H9 (cell line): Measurements from ENCODE around the gene GSC2. TPM values are rescaled to one million over a fixed set of nuclear protein-coding genes. Genes with fewer than 3 reads are reported as not detected.

Experiments used
- DNase-seq: peaks from one replicate; pipeline ENCODE4 v3.0.0-alpha.2; 2017
- H2AFZ ChIP-seq: one replicate; pipeline ENCODE4 v1.6.1; 2013; ENCODE audit warnings: mild to moderate bottlenecking, low read length, control low read depth, moderate library complexity
- H2AK5ac ChIP-seq: 2 replicates; pipeline ENCODE4 v1.6.1; 2013; ENCODE audit warnings: low read length, control low read depth, mixed read lengths; ENCODE audit not compliant: insufficient read length
- H2BK120ac ChIP-seq: one replicate; pipeline ENCODE4 v1.6.1; 2013; ENCODE audit warnings: low read depth, mild to moderate bottlenecking, low read length, control low read depth, inconsistent platforms; ENCODE audit not compliant: poor library complexity, severe bottlenecking
- H2BK12ac ChIP-seq: 2 replicates; pipeline ENCODE4 v1.6.1; 2013; ENCODE audit warnings: low read length, control low read depth, mixed read lengths, low read depth; ENCODE audit not compliant: insufficient read length
- H2BK15ac ChIP-seq: 2 replicates; pipeline ENCODE4 v1.6.1; 2013; ENCODE audit warnings: low read depth, low read length, control low read depth
- H2BK20ac ChIP-seq: one replicate; pipeline ENCODE4 v1.6.1; 2013; ENCODE audit warnings: low read depth, mild to moderate bottlenecking, low read length, control low read depth, inconsistent platforms; ENCODE audit not compliant: poor library complexity, severe bottlenecking
- H2BK5ac ChIP-seq: 2 replicates; pipeline ENCODE4 v1.6.1; 2013; ENCODE audit warnings: low read length, control low read depth, mixed read lengths; ENCODE audit not compliant: insufficient read length
- H3K14ac ChIP-seq: 2 replicates; pipeline ENCODE4 v1.6.1; 2013; ENCODE audit warnings: low read length, control low read depth; ENCODE audit not compliant: insufficient read depth
- H3K18ac ChIP-seq: 2 replicates; pipeline ENCODE4 v1.6.1; 2013; ENCODE audit warnings: low read depth, mild to moderate bottlenecking, mixed read lengths, low read length, control low read depth; ENCODE audit not compliant: insufficient read length
- H3K23ac ChIP-seq: 2 replicates; pipeline ENCODE4 v1.6.1; 2013; ENCODE audit warnings: low read length, control low read depth, mixed read lengths, low read depth; ENCODE audit not compliant: insufficient read length
- H3K23me2 ChIP-seq: 2 replicates; pipeline ENCODE4 v1.6.1; 2013; ENCODE audit warnings: low read depth, mild to moderate bottlenecking, mixed read lengths, low read length, control low read depth; ENCODE audit not compliant: insufficient read length, poor library complexity, severe bottlenecking
- H3K27ac ChIP-seq: 2 replicates; pipeline ENCODE4 v1.5.1; 2013; ENCODE audit warnings: low read length, control low read depth, mixed read lengths, low read depth; ENCODE audit not compliant: insufficient read length
- H3K27me3 ChIP-seq: 2 replicates; pipeline ENCODE4 v1.6.1; 2013; ENCODE audit warnings: low read length, control low read depth, inconsistent platforms; ENCODE audit not compliant: insufficient read depth
- H3K4ac ChIP-seq: 2 replicates; pipeline ENCODE4 v1.6.1; 2013; ENCODE audit warnings: low read depth, mild to moderate bottlenecking, control low read depth, inconsistent platforms, low read length, moderate library complexity
- H3K4me1 ChIP-seq: 2 replicates; pipeline ENCODE4 v1.6.1; 2013; ENCODE audit warnings: low read length, control low read depth, inconsistent platforms; ENCODE audit not compliant: insufficient read depth
- H3K4me2 ChIP-seq: 2 replicates; pipeline ENCODE4 v1.6.1; 2013; ENCODE audit warnings: low read length, control low read depth, mixed read lengths; ENCODE audit not compliant: insufficient read length, insufficient read depth
- H3K56ac ChIP-seq: 2 replicates; pipeline ENCODE4 v1.6.1; 2013; ENCODE audit warnings: low read depth, mild to moderate bottlenecking, mixed read lengths, low read length, control low read depth; ENCODE audit not compliant: insufficient read length
- H3K79me1 ChIP-seq: 2 replicates; pipeline ENCODE4 v1.6.1; 2013; ENCODE audit warnings: low read depth, mild to moderate bottlenecking, moderate library complexity, low read length, control low read depth, inconsistent platforms; ENCODE audit not compliant: insufficient read depth, poor library complexity, severe bottlenecking
- H3K79me2 ChIP-seq: 2 replicates; pipeline ENCODE4 v1.6.1; 2013; ENCODE audit warnings: low read length, control low read depth, inconsistent platforms; ENCODE audit not compliant: insufficient read depth
- H3K9ac ChIP-seq: 2 replicates; pipeline ENCODE4 v1.6.1; 2013; ENCODE audit warnings: low read length, control low read depth, mixed read lengths; ENCODE audit not compliant: insufficient read length; ENCODE audit errors: extremely low read depth
- H3K9me3 ChIP-seq: one replicate; pipeline ENCODE4 v1.6.1; 2013; ENCODE audit warnings: low read depth, low read length, inconsistent platforms; ENCODE audit not compliant: control insufficient read depth
- H3T11ph ChIP-seq: one replicate; pipeline ENCODE4 v1.6.1; 2013; ENCODE audit warnings: mild to moderate bottlenecking, low read length, control low read depth, inconsistent platforms
- H4K20me1 ChIP-seq: one replicate; pipeline ENCODE4 v1.6.1; 2013; ENCODE audit not compliant: control insufficient read depth, insufficient read length, insufficient read depth
- H4K5ac ChIP-seq: 2 replicates; pipeline ENCODE4 v1.6.1; 2013; ENCODE audit warnings: low read depth, mild to moderate bottlenecking, mixed read lengths, low read length, control low read depth; ENCODE audit not compliant: insufficient read length
- H4K8ac ChIP-seq: replicated peaks from 2 replicates; pipeline ENCODE4 v1.6.1; 2013; ENCODE audit warnings: low read length, control low read depth, mixed read lengths, low read depth; ENCODE audit not compliant: insufficient read length
- H4K91ac ChIP-seq: 2 replicates; pipeline ENCODE4 v1.6.1; 2013; ENCODE audit warnings: low read depth, mild to moderate bottlenecking, moderate library complexity, mixed read lengths, low read length, control low read depth; ENCODE audit not compliant: insufficient read length
- H3K27ac Mint-ChIP-seq, 3 experiments: 2 replicates in 2 of 3; 3 replicates in 1 of 3; pipeline ENCODE4 v1.8.0; 2020 to 2021; ENCODE audit warnings: mixed read lengths in 3 of 3, mild to moderate bottlenecking in 1 of 3, moderate library complexity in 1 of 3
- H3K27me3 Mint-ChIP-seq: 2 replicates; pipeline ENCODE4 v1.8.0; 2021; ENCODE audit warnings: low read depth, mild to moderate bottlenecking, moderate library complexity, mixed read lengths
- H3K36me3 Mint-ChIP-seq, 3 experiments: 2 replicates in 2 of 3; 3 replicates in 1 of 3; pipeline ENCODE4 v1.8.0; 2020 to 2021; ENCODE audit warnings: low read depth in 3 of 3, mixed read lengths in 3 of 3; ENCODE audit not compliant: insufficient read depth in 1 of 3
- H3K4me1 Mint-ChIP-seq, 2 experiments: 2 replicates each; pipeline ENCODE4 v1.8.0; 2020; ENCODE audit warnings: mixed read lengths in 2 of 2
- H3K4me3 Mint-ChIP-seq, 2 experiments: 2 replicates in 1 of 2; 3 replicates in 1 of 2; pipeline ENCODE4 v1.8.0; 2020 to 2021; ENCODE audit warnings: mild to moderate bottlenecking in 2 of 2, mixed read lengths in 2 of 2, moderate library complexity in 1 of 2
- H3K9me3 Mint-ChIP-seq, 2 experiments: 2 replicates in 1 of 2; 3 replicates in 1 of 2; pipeline ENCODE4 v1.8.0; 2020; ENCODE audit warnings: mild to moderate bottlenecking in 2 of 2, mixed read lengths in 2 of 2, moderate library complexity in 1 of 2
- WGBS: extraction: QIAGEN DNeasy Blood & Tissue Kit; methylation state at CpG from one replicate; pipeline ENCODE4 v1.1.7; 2013; ENCODE audit warnings: missing lambda C conversion rate, low lambda C conversion rate, mixed read lengths; ENCODE audit not compliant: insufficient read length; ENCODE audit errors: extremely low coverage; 5-methylcytosine and 5-hydroxymethylcytosine counted together
- total RNA-seq: library from RNA; stranded (reverse); gene quantifications from 2 replicates; pipeline ENCODE4 v1.2.1, GENCODE V29; 2021
- TF ChIP-seq, protein P1 (sequence below): fragments of 200-600 bp; sonication (generic); conservative IDR thresholded peaks from 3 replicates; pipeline ENCODE4 v1.8.0; 2021; ENCODE audit warnings: antibody characterized with exemption, mild to moderate bottlenecking

The GSC2 gene
- total RNA-seq, 1 experiment from 2014 or later = 0.22 TPM

GRCh38 chr22:19105456-19105855, 44.6 kb downstream of the GSC2 start:
- Histone ChIP-seq H3K23me2 (no peaks in the 10 kb centered on the region), H4K20me1 (no peaks in the 10 kb centered on the region), H3K4ac (no peak overlapping the region), H3K9ac (no peak overlapping the region), H2AFZ (no peak overlapping the region), H3K27me3 (no peaks in the 10 kb centered on the region), H3K79me2 (peaks cover 18% of the 10 kb centered on the region; the same call in 1 of the 2 replicates), H2BK5ac (no peak overlapping the region), H4K8ac (no peak overlapping the region), H2BK120ac (no peak overlapping the region), H3K79me1 (peaks cover 4% of the 10 kb centered on the region), H3K4me2 (no peak overlapping the region), H3K56ac (no peak overlapping the region), H3K4me1 (peaks cover 4% of the 10 kb centered on the region; the same call in 1 of the 2 replicates), H2AK5ac (no peak overlapping the region), H2BK20ac (no peak overlapping the region), H3K23ac (no peak overlapping the region), H4K91ac (no peak overlapping the region), H2BK12ac (no peak overlapping the region), H3T11ph (no peak overlapping the region), H4K5ac (no peak overlapping the region), H2BK15ac (no peak overlapping the region), H3K18ac (no peak overlapping the region), H3K9me3 (no peaks in the 10 kb centered on the region), H3K27ac (no peak overlapping the region), H3K14ac (no peak overlapping the region)
- no peaks in the 10 kb centered on the region for H3K9me3 Mint-ChIP-seq
- H3K4me1 Mint-ChIP-seq = peaks cover 18% of the 10 kb centered on the region in 2 experiments
- WGBS = no CpG with 5 or more reads among the region's 8 CpGs
- H3K27ac Mint-ChIP-seq = peak overlapping the region in 1 of 3 experiments; percentile 56; a peak in 2 of 7 replicates
- TF ChIP-seq, protein P1, sequence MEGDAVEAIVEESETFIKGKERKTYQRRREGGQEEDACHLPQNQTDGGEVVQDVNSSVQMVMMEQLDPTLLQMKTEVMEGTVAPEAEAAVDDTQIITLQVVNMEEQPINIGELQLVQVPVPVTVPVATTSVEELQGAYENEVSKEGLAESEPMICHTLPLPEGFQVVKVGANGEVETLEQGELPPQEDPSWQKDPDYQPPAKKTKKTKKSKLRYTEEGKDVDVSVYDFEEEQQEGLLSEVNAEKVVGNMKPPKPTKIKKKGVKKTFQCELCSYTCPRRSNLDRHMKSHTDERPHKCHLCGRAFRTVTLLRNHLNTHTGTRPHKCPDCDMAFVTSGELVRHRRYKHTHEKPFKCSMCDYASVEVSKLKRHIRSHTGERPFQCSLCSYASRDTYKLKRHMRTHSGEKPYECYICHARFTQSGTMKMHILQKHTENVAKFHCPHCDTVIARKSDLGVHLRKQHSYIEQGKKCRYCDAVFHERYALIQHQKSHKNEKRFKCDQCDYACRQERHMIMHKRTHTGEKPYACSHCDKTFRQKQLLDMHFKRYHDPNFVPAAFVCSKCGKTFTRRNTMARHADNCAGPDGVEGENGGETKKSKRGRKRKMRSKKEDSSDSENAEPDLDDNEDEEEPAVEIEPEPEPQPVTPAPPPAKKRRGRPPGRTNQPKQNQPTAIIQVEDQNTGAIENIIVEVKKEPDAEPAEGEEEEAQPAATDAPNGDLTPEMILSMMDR = no peak
- DNase-seq = no peak
- no peak overlapping the region for H3K4me3 Mint-ChIP-seq
- H3K36me3 Mint-ChIP-seq = peaks cover 0 to 4% (median 0%) of the 10 kb centered on the region in 3 experiments; a peak in 1 of 7 replicates
- H3K27me3 Mint-ChIP-seq = no peaks in the 10 kb centered on the region
